ENCODE data around the gene FKRP.
A peak's percentile ranks its signal among the peaks of the same experiment; 100 is the strongest.

FKRP gene

DNA sequence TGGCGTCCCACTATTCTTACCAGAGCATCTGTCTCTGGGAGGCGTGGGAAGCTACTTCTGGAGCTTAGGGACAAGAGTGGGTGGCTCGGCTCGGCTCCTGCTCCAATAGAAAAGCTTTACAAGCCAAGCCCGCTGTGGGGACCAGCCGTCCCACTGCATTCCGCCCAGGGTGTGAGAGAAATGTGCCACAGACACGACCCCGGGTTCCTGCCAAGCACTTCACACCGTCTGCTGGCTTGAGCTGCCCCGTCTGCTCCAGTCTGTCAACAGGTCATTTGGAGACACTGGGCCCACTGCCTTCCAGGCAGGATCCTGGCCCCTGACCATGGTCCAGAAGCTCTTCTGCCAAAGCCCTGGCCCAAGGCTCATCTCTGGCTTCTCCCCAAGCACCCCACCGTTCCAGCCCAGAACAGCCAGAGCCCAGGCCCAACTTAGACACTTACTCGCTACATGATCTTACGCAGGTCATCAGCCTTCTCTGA, 6.5 kb upstream of the FKRP start:
- no peak for FAIRE-seq
- TF ChIP-seq POLR2A (IDR thresholded peaks at IDR 0.05; ENCODE audit: low read depth, low read length), result no peak
- TF ChIP-seq SPI1 (IDR thresholded peaks at IDR 0.05; ENCODE audit: low read depth, low read length), result no peak
- no peak for TF ChIP-seq TAF1 (IDR thresholded peaks at IDR 0.05; ENCODE audit: low read depth, low read length)
- TF ChIP-seq POLR2AphosphoS5 (IDR thresholded peaks at IDR 0.05; ENCODE audit: low read depth, low read length), result no peak
- no peak for TF ChIP-seq POU2F2 (IDR thresholded peaks at IDR 0.05; ENCODE audit: low read depth, low read length)
- no peak for DNase-seq (ENCODE audit: insufficient read length, low spot score)

DNA sequence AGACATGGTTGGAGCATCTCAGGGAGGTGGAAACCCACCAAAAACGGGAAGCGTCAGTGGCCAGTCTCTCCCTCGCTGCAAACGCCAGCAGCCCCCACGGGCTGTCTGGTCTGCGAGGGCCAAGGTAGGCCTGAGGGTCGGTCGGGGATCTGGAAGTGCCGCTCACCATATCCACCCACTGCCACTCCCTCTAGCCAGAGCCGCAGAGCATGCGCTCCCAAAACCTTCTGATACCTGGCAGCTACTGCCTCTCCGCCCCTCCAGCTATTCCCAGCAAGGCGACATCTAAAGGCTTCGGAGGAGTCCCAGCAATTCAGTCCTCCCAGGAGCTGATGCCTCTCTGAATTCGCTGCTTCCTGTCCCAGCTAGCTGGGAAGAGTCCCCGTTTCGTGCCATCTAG, 4.4 kb upstream of the FKRP start:
- FAIRE-seq, result no peak
- no peak for DNase-seq (ENCODE audit: insufficient read length, low spot score)
- TF ChIP-seq TAF1 (IDR thresholded peaks at IDR 0.05; ENCODE audit: low read depth, low read length), result no peak
- TF ChIP-seq POLR2A (IDR thresholded peaks at IDR 0.05; ENCODE audit: low read depth, low read length), result no peak
- no peak for TF ChIP-seq POLR2AphosphoS5 (IDR thresholded peaks at IDR 0.05; ENCODE audit: low read depth, low read length)
- TF ChIP-seq PAX5 (IDR thresholded peaks at IDR 0.05; ENCODE audit: insufficient read depth, low read length, severe bottlenecking), result no peak
- TF ChIP-seq SPI1 (IDR thresholded peaks at IDR 0.05; ENCODE audit: low read depth, low read length), result no peak
- TF ChIP-seq POU2F2 (IDR thresholded peaks at IDR 0.05; ENCODE audit: low read depth, low read length), result no peak

DNA sequence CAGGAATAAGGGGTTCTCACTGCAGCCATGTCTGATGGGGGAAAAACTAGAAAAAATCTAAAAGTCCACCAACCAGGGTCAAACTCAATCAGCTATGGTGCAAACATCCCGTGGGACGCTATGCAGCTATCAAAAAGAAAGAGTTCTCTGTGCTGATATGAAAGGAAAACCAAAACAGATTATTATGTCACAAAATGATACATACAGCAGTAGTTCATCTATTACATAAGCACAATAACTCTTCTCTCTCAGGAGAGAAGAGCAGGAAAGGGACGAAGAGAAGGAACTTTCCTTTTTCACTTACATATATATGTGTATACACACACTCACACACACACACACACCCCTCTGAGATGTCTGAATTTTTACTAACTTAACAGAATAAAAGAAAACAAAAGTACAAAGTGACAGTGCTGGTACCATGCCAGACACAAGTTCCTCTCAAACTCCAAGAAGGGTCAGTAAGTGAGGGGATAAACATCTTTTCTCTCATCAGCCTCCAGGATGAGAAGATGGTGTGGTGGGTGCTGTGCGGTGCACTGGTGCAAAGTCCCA, 2.9 kb upstream of the FKRP start:
- DNase-seq (ENCODE audit: insufficient read length, low spot score) (no peak), FAIRE-seq (no peak)
- TF ChIP-seq SPI1 (IDR thresholded peaks at IDR 0.05; ENCODE audit: low read depth, low read length), result no peak
- no peak for TF ChIP-seq TAF1 (IDR thresholded peaks at IDR 0.05; ENCODE audit: low read depth, low read length)
- TF ChIP-seq POLR2A (IDR thresholded peaks at IDR 0.05; ENCODE audit: low read depth, low read length), result no peak
- TF ChIP-seq PAX5 (IDR thresholded peaks at IDR 0.05; ENCODE audit: insufficient read depth, low read length, severe bottlenecking), result no peak
- TF ChIP-seq POU2F2 (IDR thresholded peaks at IDR 0.05; ENCODE audit: low read depth, low read length), result no peak
- no peak for TF ChIP-seq POLR2AphosphoS5 (IDR thresholded peaks at IDR 0.05; ENCODE audit: low read depth, low read length)

DNA sequence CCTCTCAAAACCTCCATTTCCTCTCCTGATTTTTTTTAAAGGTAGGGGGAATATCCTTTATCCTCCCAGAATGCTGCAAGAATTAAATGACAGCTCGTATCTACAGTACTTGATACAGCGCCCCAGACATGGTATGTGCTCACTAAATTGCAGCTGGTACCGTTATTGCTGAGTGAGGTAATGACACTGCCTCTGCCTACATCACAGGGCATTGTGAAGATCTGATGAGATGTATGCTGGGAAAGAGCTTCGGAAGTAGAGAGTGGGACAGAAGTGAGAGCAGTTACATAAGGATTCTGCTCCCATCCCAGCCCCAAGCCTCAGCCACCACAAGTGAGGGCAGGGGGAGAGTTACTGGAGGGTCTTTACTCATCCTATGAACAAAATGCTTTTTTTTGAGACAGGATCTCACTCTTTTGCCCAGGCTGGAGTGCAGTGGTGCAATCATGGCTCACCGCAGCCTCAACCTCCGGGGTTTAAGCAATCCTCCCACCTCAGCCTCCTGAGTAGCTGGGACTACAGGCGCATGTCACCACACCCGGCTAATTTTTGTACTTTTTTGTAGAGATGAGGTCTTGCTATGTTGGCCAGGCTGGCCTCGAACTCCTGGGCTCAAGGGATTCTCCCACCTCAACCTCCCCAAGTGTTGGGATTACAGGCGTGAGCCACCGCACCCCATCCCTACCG, 1.7 kb upstream of the FKRP start:
- FAIRE-seq (no peak), DNase-seq (ENCODE audit: insufficient read length, low spot score) (no peak)
- TF ChIP-seq POU2F2 (IDR thresholded peaks at IDR 0.05; ENCODE audit: low read depth, low read length) (no peak), PAX5 (IDR thresholded peaks at IDR 0.05; ENCODE audit: insufficient read depth, low read length, severe bottlenecking) (no peak), SPI1 (IDR thresholded peaks at IDR 0.05; ENCODE audit: low read depth, low read length) (no peak), POLR2AphosphoS5 (IDR thresholded peaks at IDR 0.05; ENCODE audit: low read depth, low read length) (no peak), POLR2A (IDR thresholded peaks at IDR 0.05; ENCODE audit: low read depth, low read length) (no peak), TAF1 (IDR thresholded peaks at IDR 0.05; ENCODE audit: low read depth, low read length) (no peak)

DNA sequence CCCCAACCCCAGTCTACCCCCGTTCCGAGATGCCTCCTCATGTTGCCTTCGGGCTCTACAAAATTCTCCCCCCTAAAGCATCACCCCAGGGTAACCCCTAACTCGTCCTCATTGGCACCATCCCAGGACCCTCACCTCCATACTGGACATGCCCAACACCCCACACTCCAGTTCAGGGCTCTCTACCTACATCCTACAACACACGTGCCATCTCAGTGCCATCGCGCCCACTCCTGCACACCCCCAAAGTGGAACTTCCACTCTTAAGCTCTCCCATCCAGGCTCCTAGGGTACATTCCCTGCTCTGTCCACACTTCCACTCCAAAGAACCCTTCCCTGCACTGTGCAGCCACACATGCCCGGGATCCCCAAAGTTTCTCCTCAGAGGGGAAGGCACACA, 827 bp upstream of the FKRP start:
- FAIRE-seq, result peak; percentile 16
- no peak for DNase-seq (ENCODE audit: insufficient read length, low spot score)
- no peak for TF ChIP-seq SPI1 (IDR thresholded peaks at IDR 0.05; ENCODE audit: low read depth, low read length)
- no peak for TF ChIP-seq POLR2A (IDR thresholded peaks at IDR 0.05; ENCODE audit: low read depth, low read length)
- TF ChIP-seq PAX5 (IDR thresholded peaks at IDR 0.05; ENCODE audit: insufficient read depth, low read length, severe bottlenecking), result no peak
- TF ChIP-seq TAF1 (IDR thresholded peaks at IDR 0.05; ENCODE audit: low read depth, low read length), result no peak
- no peak for TF ChIP-seq POLR2AphosphoS5 (IDR thresholded peaks at IDR 0.05; ENCODE audit: low read depth, low read length)
- no peak for TF ChIP-seq POU2F2 (IDR thresholded peaks at IDR 0.05; ENCODE audit: low read depth, low read length)

DNA sequence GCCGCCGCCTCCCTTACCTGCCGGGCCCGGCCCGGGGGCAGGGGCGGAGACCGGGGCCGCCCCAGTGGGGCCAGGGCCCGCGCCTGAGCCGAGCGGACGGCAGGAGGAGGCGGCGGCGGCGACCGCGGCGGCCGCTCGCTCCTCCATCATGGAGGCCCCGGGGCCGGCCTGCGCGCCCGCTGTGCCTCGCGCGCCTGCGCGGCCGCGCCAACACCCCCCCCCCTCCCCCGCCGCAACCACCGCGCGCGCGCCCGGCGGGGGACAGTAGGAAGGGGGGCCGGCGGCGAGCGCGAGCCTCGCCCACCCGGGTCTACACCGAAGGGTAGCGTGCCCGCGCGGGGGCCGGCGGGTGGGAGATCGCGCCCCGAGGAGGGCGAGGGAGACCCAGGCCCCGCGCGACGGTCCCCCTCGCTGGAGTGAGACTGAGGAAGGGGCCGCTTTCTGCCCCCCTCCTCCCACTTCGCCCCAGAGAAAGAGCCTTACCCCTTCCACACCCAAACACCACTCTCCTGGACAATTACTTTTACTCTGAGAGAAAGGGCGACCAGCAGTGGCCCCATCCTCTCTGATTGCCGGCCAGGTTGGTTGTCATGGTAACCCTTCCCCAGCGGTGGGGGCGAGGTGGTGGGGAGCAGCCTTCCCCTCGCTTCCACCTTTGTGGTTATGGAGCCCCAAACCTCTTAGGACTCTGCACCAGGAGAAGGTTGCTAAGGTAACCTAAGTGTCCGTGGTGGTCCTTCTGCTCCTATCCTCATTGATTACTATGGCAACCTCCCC, 612 bp downstream of the FKRP start, which contains the start of gene STRN4:
STRN4 (minus strand) TSS at position 170 of the 777 bp plus-strand sequence; CDS start at position 150, 20 bp downstream.
- FAIRE-seq (peak; percentile 65), DNase-seq (ENCODE audit: insufficient read length, low spot score) (peak; percentile 92)
- no peak for TF ChIP-seq TAF1 (IDR thresholded peaks at IDR 0.05; ENCODE audit: low read depth, low read length)
- TF ChIP-seq SPI1 (IDR thresholded peaks at IDR 0.05; ENCODE audit: low read depth, low read length), result no peak
- no peak for TF ChIP-seq POU2F2 (IDR thresholded peaks at IDR 0.05; ENCODE audit: low read depth, low read length)
- TF ChIP-seq POLR2A (IDR thresholded peaks at IDR 0.05; ENCODE audit: low read depth, low read length), result no peak
- no peak; the same call in 1 of the 2 replicates for TF ChIP-seq POLR2AphosphoS5 (IDR thresholded peaks at IDR 0.05; ENCODE audit: low read depth, low read length)
- TF ChIP-seq PAX5 (IDR thresholded peaks at IDR 0.05; ENCODE audit: insufficient read depth, low read length, severe bottlenecking), result no peak

DNA sequence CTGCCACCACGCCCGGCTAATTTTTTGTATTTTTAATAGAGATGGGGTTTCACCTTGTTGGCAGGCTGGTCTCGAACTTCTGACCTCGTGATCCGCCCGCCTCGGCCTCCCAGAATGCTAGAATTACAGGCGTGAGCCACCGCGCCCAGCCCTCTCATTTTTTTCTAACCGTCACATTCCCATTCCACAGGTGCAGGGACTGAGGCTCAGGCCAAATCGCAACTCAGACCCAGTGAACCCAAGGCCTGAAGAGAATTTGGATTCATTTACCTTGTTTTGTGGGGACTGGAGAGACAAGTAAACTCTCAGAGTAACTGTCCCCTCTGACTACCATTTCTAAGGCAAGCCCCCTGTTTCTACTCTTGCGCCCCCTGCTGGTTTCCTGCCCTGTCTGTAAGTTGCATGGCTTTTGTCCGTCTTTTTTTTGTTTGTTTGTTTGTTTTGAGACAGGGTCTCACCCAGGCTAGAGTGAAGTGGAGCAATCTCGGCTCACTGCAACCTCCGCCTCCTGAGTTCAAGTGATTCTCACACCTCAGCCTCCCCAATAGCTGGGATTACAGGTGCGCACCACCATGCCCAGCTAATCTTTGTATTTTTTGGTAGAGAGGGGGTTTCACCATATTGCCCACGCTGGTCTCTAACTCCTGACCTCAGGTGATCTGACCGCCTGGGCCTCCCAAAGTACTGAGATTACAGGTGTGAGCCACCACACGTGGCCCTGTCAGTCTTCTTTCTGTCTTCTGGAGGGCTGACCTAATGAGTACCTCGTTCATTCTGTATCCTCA, 2.7 kb downstream of the FKRP start:
- no peak for FAIRE-seq
- DNase-seq (ENCODE audit: insufficient read length, low spot score), result no peak
- no peak for TF ChIP-seq TAF1 (IDR thresholded peaks at IDR 0.05; ENCODE audit: low read depth, low read length)
- no peak for TF ChIP-seq PAX5 (IDR thresholded peaks at IDR 0.05; ENCODE audit: insufficient read depth, low read length, severe bottlenecking)
- TF ChIP-seq POU2F2 (IDR thresholded peaks at IDR 0.05; ENCODE audit: low read depth, low read length), result no peak
- no peak for TF ChIP-seq POLR2AphosphoS5 (IDR thresholded peaks at IDR 0.05; ENCODE audit: low read depth, low read length)
- no peak for TF ChIP-seq SPI1 (IDR thresholded peaks at IDR 0.05; ENCODE audit: low read depth, low read length)

DNA sequence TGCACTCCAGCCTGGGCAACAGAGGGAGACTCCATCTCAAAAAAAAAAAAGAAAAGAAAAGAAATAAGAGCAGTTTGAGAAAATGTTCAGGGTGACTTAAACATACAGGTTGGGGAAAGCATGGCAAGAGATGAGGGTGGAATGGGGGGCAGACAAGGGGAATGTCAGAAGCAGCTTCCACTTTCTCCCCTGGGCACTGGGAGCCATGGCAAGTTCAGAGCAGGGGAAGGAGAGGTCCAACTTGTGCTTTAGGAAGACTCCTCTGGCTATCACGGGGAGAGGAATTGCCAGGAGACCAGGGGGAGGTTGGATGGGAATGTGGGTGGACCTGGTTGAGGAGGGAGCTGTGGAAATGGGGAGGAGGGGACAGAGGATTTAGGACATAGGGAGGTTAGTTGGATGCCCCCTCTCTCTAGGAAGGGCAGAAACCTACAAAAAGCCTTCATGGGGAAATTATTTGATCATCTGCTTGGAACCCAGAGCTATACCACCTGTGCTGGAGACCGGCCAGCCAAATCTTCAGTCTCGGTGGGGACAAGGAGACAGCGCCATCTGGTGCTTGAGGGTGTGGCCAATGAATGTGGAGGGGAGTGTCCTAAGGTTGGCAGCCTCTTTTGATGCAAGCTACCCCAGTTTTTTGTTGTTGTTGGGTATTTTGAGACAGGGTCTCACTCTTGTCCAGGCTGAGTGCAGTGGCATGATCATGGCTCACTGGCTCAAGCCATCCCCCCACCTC, 7.7 kb downstream of the FKRP start:
- TF ChIP-seq SPI1 (IDR thresholded peaks at IDR 0.05; ENCODE audit: low read depth, low read length), result no peak
- no peak for TF ChIP-seq POLR2A (IDR thresholded peaks at IDR 0.05; ENCODE audit: low read depth, low read length)
- TF ChIP-seq POLR2AphosphoS5 (IDR thresholded peaks at IDR 0.05; ENCODE audit: low read depth, low read length), result no peak
- TF ChIP-seq PAX5 (IDR thresholded peaks at IDR 0.05; ENCODE audit: insufficient read depth, low read length, severe bottlenecking), result no peak
- FAIRE-seq, result peak; percentile 89
- peak; percentile 73 for DNase-seq (ENCODE audit: insufficient read length, low spot score)
